SHP77 treated with DMSO at 0.1 percent for 48 hours (cell line): ENCODE measurements around the gene SAMD8.
"Not testable (repeated sequence)": the region's sequence is repeated elsewhere in the genome, so short reads cannot be mapped to it uniquely, and the experiment has no call there.

Experiments
- DNase-seq: peaks from one replicate; lab custom pipeline; 2025; lab: John Stamatoyannopoulos, UW

Gene SAMD8

GRCh38 chr10:75107756-75108683 is 3.4 kb upstream of the SAMD8 start:
- DNase-seq: no peak

GRCh38 chr10:75108684-75109458 is 2.6 kb upstream of the SAMD8 start:
- DNase-seq: no peak

DNA sequence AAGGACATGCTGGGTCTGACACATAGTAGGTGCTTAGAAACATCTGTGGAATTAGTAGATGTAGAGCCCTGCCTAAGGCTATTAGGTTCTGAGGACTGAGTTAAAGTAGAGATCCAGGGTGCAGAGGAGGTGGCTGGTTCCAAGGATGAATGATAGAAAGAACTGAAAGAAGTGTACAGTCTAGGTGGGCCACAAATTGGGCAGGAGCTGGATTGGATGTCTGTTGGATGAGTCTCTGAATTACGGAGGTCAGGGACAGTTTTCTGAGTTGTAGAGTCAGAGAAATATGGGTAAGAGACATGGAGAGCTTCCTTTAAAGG is 2.0 kb upstream of the SAMD8 start:
- no peak for DNase-seq

DNA sequence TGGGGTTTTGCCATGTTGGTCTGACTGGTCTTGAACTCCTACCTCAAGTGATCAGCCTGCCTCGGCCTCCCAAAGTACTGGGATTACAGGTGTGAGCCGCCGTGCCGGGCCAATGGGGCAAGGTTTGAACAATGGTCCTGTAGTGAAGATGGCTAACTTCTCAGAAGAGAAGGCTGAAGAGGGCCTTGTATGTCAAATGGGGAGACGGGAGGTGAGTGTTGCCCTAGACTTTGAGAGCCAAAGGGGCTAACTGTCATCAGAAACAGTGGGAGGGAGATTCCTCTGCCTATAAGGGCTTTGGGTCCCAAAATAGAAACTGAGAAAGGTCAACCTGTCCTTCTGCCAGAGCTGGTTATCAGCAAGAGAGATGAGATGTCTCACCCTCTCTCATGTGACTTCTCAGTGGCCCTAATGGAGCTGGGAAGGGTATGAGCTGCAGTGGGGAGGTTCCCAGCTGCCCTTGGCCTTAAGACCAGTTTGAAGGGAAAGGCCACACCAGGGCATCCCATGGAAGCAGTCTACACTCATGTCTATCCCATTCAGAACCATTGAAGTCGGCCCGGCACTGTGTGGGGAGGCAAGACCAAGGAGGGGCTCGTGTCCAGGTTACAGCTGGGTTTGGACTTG is 1.3 kb upstream of the SAMD8 start:
- DNase-seq: no peak

- DNase-seq: no peak
Measured at GRCh38 chr10:75111907-75112679, 637 bp downstream of the SAMD8 start.

- no peak for DNase-seq
Measured at GRCh38 chr10:75115137-75115536, 3.7 kb downstream of the SAMD8 start.

DNA sequence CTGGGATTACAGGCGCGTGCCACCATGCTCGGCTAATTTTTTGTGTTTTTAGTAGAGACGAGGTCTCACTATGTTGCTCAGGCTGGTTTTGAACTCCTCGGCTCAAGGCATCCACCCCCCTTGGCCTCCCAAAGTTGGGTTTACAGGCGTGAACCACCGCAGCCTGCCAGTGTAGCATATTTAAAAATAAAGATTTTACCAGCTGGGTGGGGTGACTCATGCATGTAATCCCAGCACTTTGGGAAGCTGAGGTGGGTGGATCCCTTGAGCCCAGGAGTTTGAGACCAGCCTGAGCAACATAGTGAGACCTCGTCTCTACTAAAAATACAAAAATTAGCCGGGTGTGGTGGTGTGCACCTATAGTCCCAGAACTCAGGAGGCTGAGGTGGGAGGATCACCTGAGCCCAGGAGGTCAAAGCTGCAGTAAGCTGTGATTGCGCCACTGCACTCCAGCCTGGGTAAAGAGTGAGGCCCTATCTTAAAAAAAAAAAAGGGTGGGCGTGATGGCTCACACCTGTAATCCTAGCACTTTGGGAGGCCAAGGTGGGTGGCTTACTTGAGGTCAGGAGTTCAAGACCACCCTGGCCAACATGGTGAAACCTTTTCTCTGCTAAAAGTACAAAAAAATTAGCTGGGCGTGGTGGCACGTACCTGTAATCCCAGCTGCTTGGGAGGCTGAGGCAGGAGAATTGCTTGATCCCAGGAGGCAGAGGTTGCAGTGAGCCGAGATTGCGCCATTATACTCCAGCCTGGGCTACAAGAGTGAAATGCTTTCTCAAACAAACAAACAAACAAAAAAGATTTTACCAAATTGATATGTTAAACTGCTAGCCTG is 5.7 kb downstream of the SAMD8 start:
- not testable (repeated sequence) for DNase-seq

- DNase-seq: no peak
Measured at GRCh38 chr10:75117995-75118394, 6.5 kb downstream of the SAMD8 start.

DNA sequence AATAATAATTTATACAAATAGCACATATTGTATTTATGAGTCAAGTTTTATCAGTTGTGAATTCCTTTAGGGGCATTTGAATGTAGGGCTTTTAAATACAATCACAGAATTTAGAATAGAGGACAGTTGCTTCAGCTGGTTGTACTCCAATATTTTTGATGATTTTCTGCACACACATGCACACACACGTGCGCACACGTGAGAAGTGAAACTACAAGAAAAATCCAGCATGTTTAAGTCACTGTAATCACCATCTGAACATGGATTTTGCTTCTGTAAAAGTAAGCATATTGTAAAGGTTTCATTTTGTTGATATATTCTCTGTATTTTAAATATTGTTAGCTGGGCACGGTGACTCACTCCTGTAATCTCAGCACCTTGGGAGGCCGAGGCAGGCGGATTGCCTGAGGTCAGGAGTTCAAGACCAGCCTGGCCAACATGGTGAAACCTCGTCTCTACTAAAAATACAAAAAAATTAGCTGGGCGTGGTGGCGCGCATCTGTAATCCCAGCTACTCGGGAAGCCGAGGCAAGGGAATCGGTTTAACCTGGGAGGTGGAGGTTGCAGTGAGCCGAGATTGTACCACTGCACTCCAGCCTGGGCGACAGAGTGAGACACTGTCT is 8.1 kb downstream of the SAMD8 start:
- not testable (repeated sequence) for DNase-seq

DNA sequence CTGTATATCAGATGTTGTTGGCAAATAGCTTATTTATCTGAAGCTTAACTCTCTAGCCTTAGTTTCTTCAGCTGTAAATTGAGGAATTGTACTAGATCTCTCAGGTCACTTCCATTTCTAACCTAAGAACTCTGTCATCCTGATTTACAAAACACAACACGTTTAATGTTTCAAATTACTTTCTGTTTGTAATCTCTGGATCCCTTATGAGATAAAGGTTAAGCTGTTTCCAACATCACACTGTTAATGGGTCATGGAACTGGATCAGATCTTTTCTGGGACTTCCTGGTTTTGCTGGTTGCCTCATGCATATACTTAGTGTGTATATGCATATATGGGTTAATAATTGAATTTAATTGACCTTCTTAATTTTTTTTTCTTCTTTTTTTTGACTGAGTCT is 9.9 kb downstream of the SAMD8 start:
- no peak for DNase-seq

DNA sequence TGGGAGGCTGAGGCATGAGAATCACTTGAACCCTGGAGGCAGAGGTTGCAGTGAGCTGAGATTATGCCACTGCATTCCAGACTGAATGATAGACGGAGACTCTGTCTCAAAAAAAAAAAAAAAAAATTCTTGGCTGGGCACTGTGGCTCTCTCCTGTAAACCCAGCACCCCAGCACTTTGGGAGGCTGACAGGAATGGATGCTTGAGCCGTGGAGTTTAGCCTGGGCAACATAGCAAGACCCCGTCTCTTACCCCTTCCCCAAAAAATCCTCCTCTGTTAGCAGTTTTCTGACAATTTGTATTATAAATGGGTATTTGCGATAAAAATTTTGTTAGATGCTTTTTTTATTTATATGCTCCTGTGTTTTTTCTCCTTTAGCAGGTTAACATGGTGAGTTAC is 11.0 kb downstream of the SAMD8 start:
- DNase-seq: no peak

DNA sequence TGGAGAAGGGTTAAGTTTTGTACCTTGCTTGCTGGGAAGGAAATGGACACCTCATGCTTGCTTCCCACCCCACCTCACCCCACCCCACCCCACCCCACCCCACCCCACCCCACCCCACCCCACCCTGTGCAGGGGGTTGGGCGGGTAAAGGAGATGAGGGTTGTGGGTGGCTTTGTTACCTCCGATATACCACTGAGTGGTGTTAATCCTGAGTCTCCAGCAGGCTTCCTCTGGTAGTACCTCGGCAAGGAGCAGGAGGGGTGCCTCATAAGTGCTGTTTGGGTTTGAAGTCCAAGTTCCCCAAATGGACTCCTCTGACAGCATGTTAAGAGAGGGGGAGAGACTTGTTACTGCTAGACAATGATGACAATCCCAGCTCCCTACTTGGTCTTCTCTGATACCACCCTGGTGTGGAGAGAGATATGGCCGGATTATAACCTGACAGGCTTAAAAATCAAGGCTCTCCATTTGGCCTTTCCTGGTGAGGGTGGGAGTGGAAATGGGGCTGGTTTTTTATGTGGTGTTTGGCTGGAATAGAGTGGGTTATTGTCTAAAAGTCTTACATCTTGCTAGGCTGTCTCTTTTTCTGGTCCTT is 11.7 kb downstream of the SAMD8 start:
- no peak for DNase-seq

DNA sequence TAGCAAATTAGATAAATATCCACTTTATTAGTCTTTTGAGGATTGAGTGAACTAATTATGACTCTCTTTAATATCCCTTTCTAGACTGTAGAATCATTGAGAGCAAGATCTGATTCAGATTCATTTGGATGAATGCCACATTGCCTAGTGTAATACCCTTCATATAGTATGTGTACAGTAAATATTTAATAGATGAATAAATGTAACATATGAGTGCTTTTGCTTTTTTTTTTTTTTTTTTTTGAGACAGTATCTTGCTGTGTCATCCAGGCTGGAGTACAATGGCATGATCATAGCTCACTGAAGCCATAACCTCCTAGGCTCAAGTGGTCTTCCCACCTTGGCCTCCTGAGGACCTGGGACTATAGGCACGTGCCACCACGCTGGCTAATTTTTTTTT is 14.8 kb downstream of the SAMD8 start:
- no peak for DNase-seq

- DNase-seq: no peak
Measured at GRCh38 chr10:75127471-75127870, 16.0 kb downstream of the SAMD8 start.

DNA sequence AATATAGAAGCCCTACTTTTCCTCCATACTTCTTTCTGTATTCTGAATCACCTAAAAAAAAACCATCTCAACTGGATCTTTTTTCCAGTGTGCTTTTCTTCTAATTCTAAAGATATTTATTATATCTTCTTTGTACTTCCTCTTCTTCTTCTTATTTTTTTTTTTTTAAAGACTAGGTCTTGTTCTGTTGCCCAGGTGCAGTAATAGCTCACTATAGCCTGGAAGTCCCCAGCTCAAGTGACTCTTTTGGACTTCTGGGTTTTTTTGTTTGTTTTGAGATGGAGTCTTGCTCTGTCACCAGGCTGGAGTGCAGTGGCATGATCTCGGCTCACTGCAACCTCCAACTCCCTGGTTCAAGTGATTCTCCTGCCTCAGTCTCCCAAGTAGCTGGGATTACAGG is 17.5 kb downstream of the SAMD8 start:
- DNase-seq: not testable (repeated sequence)

DNA sequence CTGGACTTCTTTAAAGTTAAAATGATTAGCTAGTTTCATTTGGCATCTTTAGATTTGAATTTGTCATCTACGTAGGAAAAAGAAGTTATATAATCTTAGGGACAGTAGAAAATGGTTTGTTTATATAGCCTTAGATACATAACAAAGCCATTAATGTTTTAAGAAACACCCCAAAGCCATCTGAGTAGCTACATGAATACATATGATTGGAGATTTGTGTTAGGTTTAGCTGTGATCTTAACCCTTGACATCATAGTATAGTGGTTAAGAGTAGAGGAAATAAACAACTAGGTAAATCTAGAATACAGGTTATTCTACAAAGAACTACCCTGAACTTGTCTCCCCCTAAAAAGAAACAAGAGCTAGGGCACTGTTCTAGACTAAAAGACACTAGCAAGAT is 18.1 kb downstream of the SAMD8 start:
- DNase-seq: no peak

- not testable (repeated sequence) for DNase-seq
Measured at GRCh38 chr10:75133701-75134100, 22.2 kb downstream of the SAMD8 start.

DNA sequence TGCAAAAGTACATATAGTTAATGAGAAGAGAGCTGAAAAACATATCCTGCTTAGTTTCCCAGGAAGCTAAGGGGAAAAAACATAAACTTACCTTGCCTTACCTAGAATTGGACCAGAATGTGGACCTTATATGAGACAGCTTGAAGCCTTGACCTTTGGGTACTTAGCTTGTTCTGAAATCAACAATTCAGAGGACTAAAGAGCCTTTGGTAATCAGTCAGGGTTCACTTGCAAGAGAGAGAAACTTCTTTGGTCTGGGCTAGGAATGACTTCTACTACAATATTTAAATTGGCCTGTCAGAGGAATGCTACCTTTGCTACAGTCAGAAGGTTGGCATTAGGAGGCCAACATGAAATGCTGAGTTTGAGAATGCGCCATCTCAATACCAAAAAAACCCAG is 24.9 kb downstream of the SAMD8 start:
- no peak for DNase-seq

DNA sequence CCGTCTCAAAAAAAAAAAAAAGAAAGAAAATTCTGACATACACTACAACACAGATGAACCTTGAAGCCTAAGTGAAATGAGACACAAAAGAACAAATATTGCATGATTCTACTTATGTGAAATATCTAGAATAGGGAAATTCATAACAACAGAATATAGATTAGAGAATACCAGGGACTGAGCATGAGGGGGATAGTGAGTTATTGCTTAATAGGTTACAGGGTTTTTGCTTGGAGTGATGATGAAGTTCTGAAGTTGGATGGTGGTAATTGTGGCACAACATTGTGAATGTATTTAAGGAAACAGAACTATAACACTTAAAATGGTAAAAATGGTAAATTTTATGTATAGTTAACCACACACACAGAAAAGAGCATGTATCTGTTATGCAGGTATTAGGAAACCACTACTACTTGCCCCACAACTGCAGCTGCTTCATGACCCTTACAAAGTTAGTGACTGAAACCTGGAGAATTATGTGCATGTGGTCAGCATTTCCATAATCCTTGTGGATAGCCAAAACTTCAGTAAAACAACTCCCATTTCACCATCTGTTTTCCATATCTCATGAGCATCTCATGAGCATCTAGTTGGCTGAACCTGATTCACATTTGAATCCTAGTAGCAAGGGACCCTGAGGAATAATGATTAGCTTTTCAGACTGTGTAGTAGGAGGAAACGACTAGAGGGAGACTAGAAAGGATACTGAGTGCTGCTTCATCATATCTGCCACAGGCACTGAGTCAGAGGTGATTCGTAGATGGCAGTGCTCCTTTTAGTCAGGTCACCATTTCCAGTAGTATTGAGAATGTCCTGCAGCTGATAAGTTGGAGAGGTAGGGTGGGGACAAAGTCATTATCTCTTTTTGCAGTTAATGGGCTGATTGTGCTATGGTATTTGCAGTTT is 26.3 kb downstream of the SAMD8 start:
- no peak for DNase-seq
